ENCODE measurements around the gene GOLGA5. TPM values are rescaled to one million over a fixed set of nuclear protein-coding genes. Genes with fewer than 3 reads are reported as not detected.

GOLGA5 gene
- total RNA-seq, 1 donor, result 77.7 TPM

GRCh38 chr14:92783813-92784431, 10.2 kb upstream of the GOLGA5 start:
- H3K4me3 ChIP-seq (ENCODE audit: low read depth, low read length), result no peak overlapping the region
- TF ChIP-seq CTCF (IDR thresholded peaks at IDR 0.05; ENCODE audit: insufficient read depth, low read depth, low read length), result peak; percentile 62
- DNase-seq (ENCODE audit: low read depth), result peak; percentile 78

GRCh38 chr14:92785667-92786426, 8.3 kb upstream of the GOLGA5 start:
- peak; percentile 91 for DNase-seq (ENCODE audit: low read depth)
- H3K4me3 ChIP-seq (ENCODE audit: low read depth, low read length), result peak overlapping the region; percentile 14
- peak; percentile 32 for TF ChIP-seq CTCF (IDR thresholded peaks at IDR 0.05; ENCODE audit: insufficient read depth, low read depth, low read length)

GRCh38 chr14:92786427-92786756, 7.7 kb upstream of the GOLGA5 start:
- no peak for TF ChIP-seq CTCF (IDR thresholded peaks at IDR 0.05; ENCODE audit: insufficient read depth, low read depth, low read length)
- H3K4me3 ChIP-seq (ENCODE audit: low read depth, low read length), result no peak overlapping the region
- no peak for DNase-seq (ENCODE audit: low read depth)

GRCh38 chr14:92787554-92787953, 6.6 kb upstream of the GOLGA5 start:
- no peak for DNase-seq (ENCODE audit: low read depth)
- no peak for TF ChIP-seq CTCF (IDR thresholded peaks at IDR 0.05; ENCODE audit: insufficient read depth, low read depth, low read length)
- no peak overlapping the region for H3K4me3 ChIP-seq (ENCODE audit: low read depth, low read length)

- no peak for TF ChIP-seq CTCF (IDR thresholded peaks at IDR 0.05; ENCODE audit: insufficient read depth, low read depth, low read length)
- DNase-seq (ENCODE audit: low read depth), result no peak
These were observed 4.5 kb upstream of the GOLGA5 start for GRCh38 chr14:92789457-92790089.

GRCh38 chr14:92792885-92793284, 1.2 kb upstream of the GOLGA5 start:
- TF ChIP-seq CTCF (IDR thresholded peaks at IDR 0.05; ENCODE audit: insufficient read depth, low read depth, low read length), result no peak
- DNase-seq (ENCODE audit: low read depth), result no peak
- no peak overlapping the region for H3K4me3 ChIP-seq (ENCODE audit: low read depth, low read length)

More at GRCh38 chr14:92789457-92790089, 4.5 kb upstream of the GOLGA5 start:
- no peak overlapping the region for H3K4me3 ChIP-seq (ENCODE audit: low read depth, low read length)
